Lung microvascular endothelial cell (primary cell): ENCODE data around the gene FGF12. TPM values are rescaled to one million over a fixed set of nuclear protein-coding genes. Genes with fewer than 3 reads are reported as not detected.

Experiments
- DNase-seq, 2 donors: peaks; one replicate each; pipeline versions ENCODE4 v3.0.0 to v3.0.0-alpha.2; 2010; ENCODE audit warnings: low read depth in 2 of 2
- total RNA-seq: library from RNA; depleted of rRNA; stranded (reverse); fragments of >200 nt; gene quantifications from 2 replicates; pipeline ENCODE4 v1.2.1, GENCODE V29; 2014

Gene FGF12
- total RNA-seq, 1 donor from 2014 or later: 1.6 TPM

GRCh38 chr3:192122832-192123594, 604.3 kb downstream of the FGF12 start:
- DNase-seq: no peak

GRCh38 chr3:192121923-192122322, 605.4 kb downstream of the FGF12 start:
- no peak for DNase-seq

DNA sequence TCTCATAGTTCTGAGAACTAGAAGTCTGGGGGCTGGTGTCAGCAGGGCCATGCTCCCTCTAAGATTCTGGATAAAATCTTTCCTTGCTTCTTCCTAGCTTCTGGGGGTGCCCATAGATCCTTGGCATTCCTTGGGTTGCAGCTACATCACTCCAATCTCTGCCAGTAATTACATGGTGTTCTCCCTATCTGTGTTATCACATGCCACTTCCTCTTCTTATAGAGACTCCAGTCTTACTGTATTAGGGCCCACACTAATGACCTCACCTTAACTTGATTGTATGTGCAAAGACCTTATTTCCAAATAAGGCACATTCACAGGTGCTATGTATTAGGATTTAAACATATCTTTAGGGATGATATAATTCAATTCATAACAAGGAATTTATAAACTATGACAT, 618.5 kb downstream of the FGF12 start:
- DNase-seq: no peak

DNA sequence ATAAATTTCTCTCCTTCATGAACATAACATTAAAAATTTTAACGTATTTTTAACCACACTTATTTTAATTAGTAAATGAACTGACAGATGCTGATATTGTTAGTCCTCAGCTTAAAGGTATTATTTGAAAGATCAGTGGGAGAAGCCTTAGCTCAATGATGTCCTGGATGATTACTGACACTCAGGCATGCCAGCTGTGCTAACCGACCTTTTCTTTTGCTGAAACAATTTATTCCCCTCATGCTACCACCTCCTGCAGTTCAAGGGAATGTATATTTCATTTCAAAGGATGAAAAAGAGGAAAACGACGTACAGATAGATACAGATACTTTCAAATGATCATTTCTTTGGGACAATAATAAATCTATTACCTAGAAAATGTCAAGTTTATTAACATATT, 620.8 kb downstream of the FGF12 start:
- DNase-seq: no peak

DNA sequence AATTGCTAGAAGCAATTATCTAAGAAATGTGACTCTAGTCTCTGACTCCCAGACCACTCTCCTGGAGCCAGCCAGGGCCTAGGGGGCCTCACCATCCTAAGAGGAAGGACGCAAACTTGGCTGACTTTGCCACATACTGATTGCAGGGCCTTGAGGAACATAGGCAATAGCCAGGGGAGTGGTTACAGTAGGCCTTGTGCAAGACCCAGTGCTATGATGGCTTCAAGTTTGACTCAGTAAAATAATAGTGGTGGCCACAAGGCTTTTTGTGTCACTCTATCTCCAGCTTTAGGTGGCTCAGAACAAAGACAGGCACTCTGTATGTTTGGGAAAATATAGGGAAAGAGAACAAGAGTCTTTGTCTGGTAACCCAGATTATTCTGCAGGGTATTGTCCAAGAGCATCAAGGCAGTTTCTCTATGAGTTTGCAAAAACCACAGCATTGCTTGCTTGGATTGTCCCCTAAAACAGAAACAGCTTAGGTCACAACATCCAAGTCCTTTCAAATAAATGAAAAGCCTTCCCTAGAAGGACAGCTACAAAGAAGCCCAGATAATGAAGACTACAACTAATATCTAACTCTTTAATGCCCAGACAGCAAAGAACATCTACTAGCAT, 634.8 kb downstream of the FGF12 start:
- no peak for DNase-seq

DNA sequence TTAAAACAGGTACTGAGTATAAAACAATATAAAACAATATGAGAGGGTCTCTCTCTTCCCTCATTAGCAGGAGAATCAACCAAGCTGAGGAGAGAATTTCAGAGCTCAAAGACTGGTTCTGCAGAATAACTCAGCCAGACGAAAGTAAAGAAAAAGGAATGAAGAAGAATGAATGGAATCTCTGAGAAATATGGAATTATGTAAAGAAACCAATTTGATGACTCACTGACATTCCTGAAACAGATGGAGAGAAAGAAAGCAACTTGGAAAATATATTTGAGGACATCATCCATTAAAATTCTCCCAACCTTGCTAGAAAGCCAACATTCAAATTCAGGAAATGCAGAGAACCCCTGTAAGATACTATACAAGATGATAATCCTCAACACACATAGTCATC, 635.5 kb downstream of the FGF12 start:
- DNase-seq: no peak

- DNase-seq: no peak
These were observed 636.8 kb downstream of the FGF12 start for GRCh38 chr3:192090586-192090985.

Other genes with a start within 250 kb of the FGF12 start
- 1.5 and 3.0 TPM in 2 replicates for gene MB21D2, start 190.3 kb upstream of the FGF12 start, total RNA-seq